Esophagus muscularis mucosa (tissue), 4 donors: Measurements from ENCODE around the gene BORCS6. TPM values are rescaled to one million over a fixed set of nuclear protein-coding genes. Genes with fewer than 3 reads are reported as not detected.

ENCODE experiments used
- DNase-seq: peaks from one replicate; pipeline ENCODE4 v3.0.0-alpha.2; 2017; ENCODE audit errors: extremely low spot score
- H3K27ac ChIP-seq, 4 donors: fragments of 200-600 bp; sonication (generic); replicated peaks in 1 of 4; 1 replicate in 3 of 4; 2 replicates in 1 of 4; pipeline ENCODE4 v1.5.1; 2016 to 2019; ENCODE audit warnings: mild to moderate bottlenecking in 1 of 4
- H3K27me3 ChIP-seq, 4 donors: fragments of 200-600 bp; sonication (generic); one replicate each; pipeline versions ENCODE4 v1.5.1 to v1.6.0; 2016 to 2019
- H3K36me3 ChIP-seq, 4 donors: fragments of 200-600 bp; sonication (generic); one replicate each; pipeline ENCODE4 v1.5.1; 2016 to 2019
- H3K4me1 ChIP-seq, 4 donors: fragments of 200-600 bp; sonication (generic); one replicate each; pipeline ENCODE4 v1.5.1; 2016 to 2019
- H3K4me3 ChIP-seq, 4 donors: fragments of 200-600 bp; sonication (generic); 1 replicate in 2 of 4; 2 replicates in 2 of 4; pipeline ENCODE4 v1.5.1; 2016 to 2019; ENCODE audit warnings: mild to moderate bottlenecking in 4 of 4, moderate library complexity in 1 of 4
- H3K9me3 ChIP-seq, 4 donors: fragments of 200-600 bp; sonication (generic); 1 replicate in 3 of 4; 2 replicates in 1 of 4; pipeline ENCODE4 v1.5.1; 2016 to 2019
- CTCF ChIP-seq, 3 experiments: fragments of 200-600 bp in 2 of 3; fragments of 450-650 bp in 1 of 3; sonication (generic) in 2 of 3; IDR thresholded peaks; one replicate each; pipeline ENCODE4 v1.5.1; 2017 to 2019; ENCODE audit warnings: antibody characterized with exemption in 3 of 3, mild to moderate bottlenecking in 2 of 3, moderate library complexity in 1 of 3
- EP300 ChIP-seq: sonication (generic); formaldehyde crosslinking; IDR thresholded peaks from one replicate; pipeline ENCODE4 v1.6.1; 2017; ENCODE audit warnings: antibody characterized with exemption
- POLR2A ChIP-seq: fragments of 450-650 bp; IDR thresholded peaks from one replicate; pipeline ENCODE4 v1.6.1; 2017; ENCODE audit warnings: antibody characterized with exemption, moderate library complexity, mild to moderate bottlenecking, low read depth
- POLR2AphosphoS5 ChIP-seq, 2 donors: sonication (generic); formaldehyde crosslinking; IDR thresholded peaks; one replicate each; pipeline ENCODE4 v1.6.1; 2017; ENCODE audit warnings: antibody characterized with exemption in 2 of 2
- WGBS: methylation state at CpG from one replicate; pipeline ENCODE4 v1.1.5; 2018; 5-methylcytosine and 5-hydroxymethylcytosine counted together
- intact Hi-C: fragments of 100-400 bp; cut with DNase I; formaldehyde crosslinking; loops from one replicate; pipeline ENCODE4 v1.15.1; 2023
- total RNA-seq, 4 donors: library from RNA; depleted of rRNA; stranded (reverse); fragments of >200 nt; gene quantifications; one replicate each; pipeline versions ENCODE4 v1.1.0 to v1.2.1, GENCODE V29; 2016

The BORCS6 gene
- total RNA-seq, 4 donors from 2014 or later = 8.6 to 22.4 (median 13.9) TPM

GRCh38 chr17:8144401-8145231, 45.4 kb downstream of the BORCS6 start:
- intact Hi-C loops = no loop called here
- H3K4me3 ChIP-seq = no peak overlapping the region
- WGBS = 84% methylated on average over 6 of the region's 15 CpGs
- no peak for DNase-seq
- H3K4me1 ChIP-seq = peaks cover 47 to 95% (median 94%) of the 10 kb centered on the region in 4 donors
- no peaks in the 10 kb centered on the region for H3K9me3 ChIP-seq
- H3K27ac ChIP-seq = peak overlapping the region; percentile 85 to 100 (median 97)
- H3K36me3 ChIP-seq = peaks cover 100% of the 10 kb centered on the region in 4 donors
- no peak for TF ChIP-seq CTCF (IDR thresholded peaks at IDR 0.05)
- TF ChIP-seq POLR2A = no peak
- TF ChIP-seq POLR2AphosphoS5 (IDR thresholded peaks at IDR 0.05) = peak in 1 of 2 donors; percentile 2
- TF ChIP-seq EP300 = no peak
- H3K27me3 ChIP-seq = no peaks in the 10 kb centered on the region

- no peaks in the 10 kb centered on the region for H3K27me3 ChIP-seq
- peak in 1 of 2 donors; percentile 76 for TF ChIP-seq POLR2AphosphoS5 (IDR thresholded peaks at IDR 0.05)
- no peak for TF ChIP-seq POLR2A
- WGBS = 88% methylated on average over 14 of the region's 22 CpGs
- H3K9me3 ChIP-seq = no peaks in the 10 kb centered on the region
- H3K36me3 ChIP-seq = peaks cover 95 to 96% (median 95%) of the 10 kb centered on the region in 4 donors
- DNase-seq = no peak
- H3K4me1 ChIP-seq = peaks cover 48 to 94% (median 94%) of the 10 kb centered on the region in 4 donors
- H3K4me3 ChIP-seq = no peak overlapping the region
- intact Hi-C loops = no loop called here
- H3K27ac ChIP-seq = peak overlapping the region; percentile 85 to 100 (median 97)
Measured at GRCh38 chr17:8143581-8144400, 46.2 kb downstream of the BORCS6 start.

- TF ChIP-seq EP300 (no peak), POLR2AphosphoS5 (IDR thresholded peaks at IDR 0.05) (peak; percentile 1 to 53), CTCF (IDR thresholded peaks at IDR 0.05) (no peak), POLR2A (no peak)
- no peaks in the 10 kb centered on the region for H3K9me3 ChIP-seq
- H3K27me3 ChIP-seq = no peaks in the 10 kb centered on the region
- 87% methylated on average over 12 of the region's 15 CpGs for WGBS
- peak overlapping the region; percentile 85 to 100 (median 97) for H3K27ac ChIP-seq
- intact Hi-C loops = no loop called here
- peaks cover 87 to 89% (median 88%) of the 10 kb centered on the region in 4 donors for H3K36me3 ChIP-seq
- DNase-seq = no peak
- H3K4me1 ChIP-seq = peaks cover 46 to 94% (median 93%) of the 10 kb centered on the region in 4 donors
- no peak overlapping the region for H3K4me3 ChIP-seq
Measured at GRCh38 chr17:8142887-8143580, 46.9 kb downstream of the BORCS6 start.

GRCh38 chr17:8142158-8142886, 47.7 kb downstream of the BORCS6 start:
- Histone ChIP-seq H3K27ac (peak overlapping the region; percentile 85 to 100 (median 97)), H3K9me3 (no peaks in the 10 kb centered on the region), H3K4me1 (peaks cover 42 to 91% (median 91%) of the 10 kb centered on the region in 4 donors), H3K27me3 (no peaks in the 10 kb centered on the region), H3K4me3 (no peak overlapping the region), H3K36me3 (peaks cover 80 to 82% (median 81%) of the 10 kb centered on the region in 4 donors)
- 83% methylated on average over 15 of the region's 23 CpGs for WGBS
- TF ChIP-seq CTCF (IDR thresholded peaks at IDR 0.05) (no peak), POLR2A (no peak), EP300 (no peak), POLR2AphosphoS5 (IDR thresholded peaks at IDR 0.05) (peak in 1 of 2 donors; percentile 53)
- intact Hi-C loops = no loop called here
- no peak for DNase-seq
